Measurements from ENCODE around the gene ATP8B4. TPM values are rescaled to one million over a fixed set of nuclear protein-coding genes. Genes with fewer than 3 reads are reported as not detected.
A peak's percentile ranks its signal among the peaks of the same experiment; 100 is the strongest.

The ATP8B4 gene
- total RNA-seq, 1 donor from 2014 or later: 2.5 TPM

GRCh38 chr15:49906966-49907365 lies 212.1 kb downstream of the ATP8B4 start:
- intact Hi-C loops (cut with micrococcal nuclease): no loop called here
- no peaks in the 10 kb centered on the region for H3K36me3 ChIP-seq
- peak overlapping the region; percentile 45 for H3K27ac ChIP-seq (replicated peaks)

GRCh38 chr15:49905221-49905620 lies 213.8 kb downstream of the ATP8B4 start:
- intact Hi-C loops (cut with micrococcal nuclease): no loop called here
- Histone ChIP-seq H3K27ac (replicated peaks) (no peak overlapping the region), H3K4me3 (no peak overlapping the region), H3K9me3 (replicated peaks) (peaks cover 6% of the 10 kb centered on the region), H3K27me3 (ENCODE audit: low read depth) (no peaks in the 10 kb centered on the region), H3K36me3 (no peaks in the 10 kb centered on the region), H3K4me1 (peaks cover 25% of the 10 kb centered on the region)
- DNase-seq: no peak
- TF ChIP-seq CTCF (IDR thresholded peaks at IDR 0.05; ENCODE audit: borderline replicate concordance): no peak

More at GRCh38 chr15:49906966-49907365, 212.1 kb downstream of the ATP8B4 start:
- DNase-seq: no peak
- Histone ChIP-seq H3K9me3 (replicated peaks) (peaks cover 24% of the 10 kb centered on the region), H3K27me3 (ENCODE audit: low read depth) (no peaks in the 10 kb centered on the region), H3K4me1 (peaks cover 13% of the 10 kb centered on the region), H3K4me3 (no peak overlapping the region)
- no peak for TF ChIP-seq CTCF (IDR thresholded peaks at IDR 0.05; ENCODE audit: borderline replicate concordance)

- intact Hi-C loops (cut with micrococcal nuclease): no loop called here
- no peak for DNase-seq
- no peaks in the 10 kb centered on the region for H3K27me3 ChIP-seq (ENCODE audit: low read depth)
- H3K27ac ChIP-seq (replicated peaks): peak overlapping the region; percentile 82
- no peaks in the 10 kb centered on the region for H3K9me3 ChIP-seq (replicated peaks)
- H3K4me1 ChIP-seq: peaks cover 26% of the 10 kb centered on the region
- no peaks in the 10 kb centered on the region for H3K36me3 ChIP-seq
- no peak overlapping the region for H3K4me3 ChIP-seq
- no peak for TF ChIP-seq CTCF (IDR thresholded peaks at IDR 0.05; ENCODE audit: borderline replicate concordance)
Measured at GRCh38 chr15:49904296-49904695, 214.7 kb downstream of the ATP8B4 start.

- H3K27me3 ChIP-seq (ENCODE audit: low read depth): no peaks in the 10 kb centered on the region
- no peak for DNase-seq
- peak overlapping the region; percentile 20 for H3K4me3 ChIP-seq
- intact Hi-C loops (cut with micrococcal nuclease): no loop called here
- H3K9me3 ChIP-seq (replicated peaks): no peaks in the 10 kb centered on the region
- H3K27ac ChIP-seq (replicated peaks): peak overlapping the region; percentile 82
- TF ChIP-seq CTCF (IDR thresholded peaks at IDR 0.05; ENCODE audit: borderline replicate concordance): no peak
- H3K4me1 ChIP-seq: peaks cover 26% of the 10 kb centered on the region
- H3K36me3 ChIP-seq: no peaks in the 10 kb centered on the region
Measured at GRCh38 chr15:49902685-49903501, 216.1 kb downstream of the ATP8B4 start.

GRCh38 chr15:49901996-49902684 lies 216.9 kb downstream of the ATP8B4 start:
- Histone ChIP-seq H3K4me1 (peaks cover 26% of the 10 kb centered on the region), H3K27ac (replicated peaks) (peak overlapping the region; percentile 82), H3K27me3 (ENCODE audit: low read depth) (no peaks in the 10 kb centered on the region), H3K9me3 (replicated peaks) (no peaks in the 10 kb centered on the region), H3K4me3 (peak overlapping the region; percentile 20), H3K36me3 (no peaks in the 10 kb centered on the region)
- intact Hi-C loops (cut with micrococcal nuclease): no loop called here
- DNase-seq: no peak
- peak; percentile 29 for TF ChIP-seq CTCF (IDR thresholded peaks at IDR 0.05; ENCODE audit: borderline replicate concordance)

Measured in left ventricle myocardium inferior (tissue), 1 donor.